Memory B cell (primary cell): Measurements from ENCODE around the gene FAM53B.

ENCODE experiments used
- ATAC-seq: fragments of 150-1000 bp; cut with Tn5 transposase; 2 replicates; pipeline ENCODE4 v1.10.0; 2021; ENCODE audit warnings: low read depth, mild to moderate bottlenecking, moderate library complexity
- DNase-seq, 2 donors: peaks; one replicate each; pipeline ENCODE4 v3.0.0; 2022; ENCODE audit warnings: low spot score in 2 of 2
- H3K27ac Mint-ChIP-seq: one replicate; pipeline ENCODE4 v1.8.0; 2022; ENCODE audit warnings: mild to moderate bottlenecking, moderate library complexity, mixed read lengths
- H3K27me3 Mint-ChIP-seq: one replicate; pipeline ENCODE4 v1.8.0; 2022; ENCODE audit warnings: mixed read lengths
- H3K36me3 Mint-ChIP-seq: one replicate; pipeline ENCODE4 v1.8.0; 2022; ENCODE audit warnings: mild to moderate bottlenecking, mixed read lengths
- H3K4me1 Mint-ChIP-seq: one replicate; pipeline ENCODE4 v1.8.0; 2022; ENCODE audit warnings: mixed read lengths
- H3K4me3 Mint-ChIP-seq: one replicate; pipeline ENCODE4 v1.8.0; 2022; ENCODE audit warnings: mild to moderate bottlenecking, moderate library complexity, mixed read lengths
- H3K9me3 Mint-ChIP-seq: one replicate; pipeline ENCODE4 v1.8.0; 2022; ENCODE audit warnings: mixed read lengths

Gene FAM53B

GRCh38 chr10:124650820-124651401, 93.3 kb downstream of the FAM53B start:
- peak overlapping the region; percentile 30 for H3K4me3 Mint-ChIP-seq
- ATAC-seq (peak; percentile 22), DNase-seq (no peak)

GRCh38 chr10:124650263-124650662, 93.9 kb downstream of the FAM53B start:
- DNase-seq (no peak), ATAC-seq (no peak)
- Mint-ChIP-seq H3K4me3 (peak overlapping the region; percentile 30), H3K4me1 (peaks cover 77% of the 10 kb centered on the region), H3K9me3 (no peaks in the 10 kb centered on the region), H3K36me3 (peaks cover 5% of the 10 kb centered on the region), H3K27ac (peak overlapping the region; percentile 96), H3K27me3 (no peaks in the 10 kb centered on the region)

More at GRCh38 chr10:124650820-124651401, 93.3 kb downstream of the FAM53B start:
- Mint-ChIP-seq H3K4me1 (peaks cover 80% of the 10 kb centered on the region), H3K36me3 (peaks cover 5% of the 10 kb centered on the region), H3K27ac (peak overlapping the region; percentile 96), H3K27me3 (no peaks in the 10 kb centered on the region), H3K9me3 (no peaks in the 10 kb centered on the region)

GRCh38 chr10:124649214-124649613, 95.0 kb downstream of the FAM53B start:
- Mint-ChIP-seq H3K9me3 (no peaks in the 10 kb centered on the region), H3K4me1 (peaks cover 80% of the 10 kb centered on the region), H3K27ac (peak overlapping the region; percentile 96), H3K27me3 (no peaks in the 10 kb centered on the region), H3K36me3 (peaks cover 5% of the 10 kb centered on the region), H3K4me3 (no peak overlapping the region)
- DNase-seq (no peak), ATAC-seq (no peak)

DNA sequence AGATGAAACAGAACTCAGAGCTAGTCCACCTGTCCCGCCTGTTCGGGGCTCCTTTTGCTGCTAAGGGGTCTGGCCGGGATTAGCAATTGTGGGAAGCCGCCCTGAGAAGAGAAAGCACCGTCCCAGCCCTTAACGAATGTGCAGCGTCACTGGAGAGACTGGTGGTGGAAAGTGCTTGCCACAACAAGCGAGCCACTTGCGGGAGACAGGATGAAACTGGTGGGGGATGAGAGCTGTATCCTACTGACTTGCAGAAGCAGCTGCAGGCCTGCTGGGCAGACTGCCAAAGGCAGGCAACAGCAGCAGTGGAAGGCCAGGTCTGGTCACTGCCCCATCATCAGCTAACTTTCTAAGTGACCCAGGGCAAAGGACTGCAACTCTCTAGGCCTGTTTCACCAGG, 95.4 kb downstream of the FAM53B start:
- no peaks in the 10 kb centered on the region for H3K27me3 Mint-ChIP-seq
- peaks cover 5% of the 10 kb centered on the region for H3K36me3 Mint-ChIP-seq
- H3K9me3 Mint-ChIP-seq: no peaks in the 10 kb centered on the region
- peak overlapping the region; percentile 21 for H3K4me3 Mint-ChIP-seq
- ATAC-seq: no peak
- H3K4me1 Mint-ChIP-seq: peaks cover 82% of the 10 kb centered on the region
- no peak for DNase-seq
- H3K27ac Mint-ChIP-seq: peak overlapping the region; percentile 96

DNA sequence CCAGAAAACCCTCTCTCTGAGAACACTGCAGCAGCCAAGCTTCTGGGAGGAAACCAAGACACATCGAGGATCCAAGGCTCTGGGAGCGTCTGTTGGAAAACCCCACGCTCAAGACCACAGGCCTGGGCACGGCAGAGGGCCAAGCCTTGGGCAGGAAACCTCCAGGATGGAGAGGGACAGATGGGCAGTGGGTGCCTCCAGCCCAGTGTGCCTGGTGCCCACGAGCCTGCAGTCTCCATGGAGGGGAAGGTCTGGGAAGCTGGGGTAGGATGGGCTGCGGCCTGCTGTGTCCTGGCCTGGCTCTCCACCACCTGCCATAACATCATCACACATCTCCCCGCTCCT, 96.1 kb downstream of the FAM53B start:
- Mint-ChIP-seq H3K9me3 (no peaks in the 10 kb centered on the region), H3K4me3 (peak overlapping the region; percentile 56), H3K27ac (peak overlapping the region; percentile 96), H3K4me1 (peaks cover 79% of the 10 kb centered on the region), H3K27me3 (no peaks in the 10 kb centered on the region), H3K36me3 (peaks cover 5% of the 10 kb centered on the region)
- DNase-seq (no peak), ATAC-seq (no peak)

DNA sequence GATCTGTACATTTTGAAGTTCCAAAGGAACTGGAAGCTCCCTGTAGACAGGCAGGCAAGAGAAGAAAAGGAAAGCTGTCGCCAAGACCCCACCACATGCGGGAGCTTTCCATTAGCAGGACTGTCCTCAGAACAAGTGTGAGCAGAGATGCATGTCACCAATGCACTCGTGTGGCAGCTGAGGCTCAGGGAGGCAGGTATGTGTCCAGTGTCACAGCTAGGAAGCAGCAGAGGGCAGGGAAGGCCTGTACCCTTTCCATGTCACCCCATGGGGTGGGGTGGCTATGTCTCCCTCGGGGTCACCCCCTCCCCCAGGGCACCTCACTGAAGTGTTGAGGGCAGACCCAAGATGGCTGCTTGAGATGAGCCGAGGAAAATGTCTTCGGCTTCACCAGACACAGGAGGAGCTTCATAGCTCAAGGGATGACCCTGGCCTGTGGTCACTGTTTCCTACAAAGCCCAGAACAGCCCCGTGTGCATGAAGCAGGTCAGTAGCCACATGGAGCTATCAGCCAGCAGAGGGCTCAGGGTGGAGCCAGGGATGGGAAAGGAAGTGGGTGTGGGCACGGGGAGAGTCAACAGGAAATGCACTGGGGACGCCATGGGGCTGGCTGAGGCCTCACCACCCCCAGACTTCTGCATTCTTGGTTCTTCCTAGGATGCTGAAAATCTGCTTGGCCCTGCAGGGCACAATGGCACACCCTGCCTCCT, 96.6 kb downstream of the FAM53B start:
- H3K27me3 Mint-ChIP-seq: no peaks in the 10 kb centered on the region
- H3K4me1 Mint-ChIP-seq: peaks cover 79% of the 10 kb centered on the region
- no peaks in the 10 kb centered on the region for H3K9me3 Mint-ChIP-seq
- peak overlapping the region; percentile 96 for H3K27ac Mint-ChIP-seq
- peak; percentile 82 for ATAC-seq
- peak; percentile 42 to 67 for DNase-seq
- peaks cover 9% of the 10 kb centered on the region for H3K36me3 Mint-ChIP-seq
- H3K4me3 Mint-ChIP-seq: peak overlapping the region; percentile 56

GRCh38 chr10:124646483-124647352, 97.5 kb downstream of the FAM53B start:
- DNase-seq (no peak), ATAC-seq (no peak)
- Mint-ChIP-seq H3K9me3 (no peaks in the 10 kb centered on the region), H3K4me1 (peaks cover 77% of the 10 kb centered on the region), H3K36me3 (peaks cover 9% of the 10 kb centered on the region), H3K27me3 (no peaks in the 10 kb centered on the region), H3K27ac (peak overlapping the region; percentile 96), H3K4me3 (peak overlapping the region; percentile 9)

DNA sequence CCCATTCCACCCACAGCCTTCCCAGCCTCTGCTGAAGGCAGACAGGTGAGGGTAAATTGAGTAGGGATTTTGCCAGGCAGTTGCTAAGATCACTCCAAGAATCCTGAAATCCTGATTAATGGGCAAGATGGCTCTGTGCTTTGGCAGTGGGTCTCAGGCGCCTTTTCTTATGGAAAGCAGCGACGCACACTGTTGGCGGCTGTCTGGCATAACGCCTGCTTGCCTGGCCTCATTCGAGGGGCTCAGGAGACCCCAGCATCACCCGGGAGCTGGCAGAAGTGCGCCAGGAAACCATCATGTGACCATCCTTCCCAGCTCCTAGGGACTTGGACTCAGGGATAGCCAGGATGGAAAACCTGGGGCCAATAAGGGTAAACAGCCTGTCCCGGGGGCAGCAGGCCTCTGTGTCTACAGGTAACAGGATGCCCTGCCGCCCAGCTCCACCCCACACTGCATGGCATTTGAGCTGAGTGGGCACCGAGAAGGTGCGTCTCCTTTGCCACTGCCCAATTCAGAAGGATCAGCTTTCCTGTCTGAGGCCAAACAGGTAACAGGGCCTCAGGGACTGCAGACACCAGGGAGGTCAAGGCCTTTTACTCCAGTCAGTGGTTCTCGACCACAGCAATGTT, 98.6 kb downstream of the FAM53B start:
- Mint-ChIP-seq H3K27me3 (no peaks in the 10 kb centered on the region), H3K4me1 (peaks cover 77% of the 10 kb centered on the region), H3K9me3 (no peaks in the 10 kb centered on the region), H3K36me3 (peaks cover 7% of the 10 kb centered on the region), H3K4me3 (no peak overlapping the region), H3K27ac (peak overlapping the region; percentile 96)
- no peak for DNase-seq
- ATAC-seq: no peak

DNA sequence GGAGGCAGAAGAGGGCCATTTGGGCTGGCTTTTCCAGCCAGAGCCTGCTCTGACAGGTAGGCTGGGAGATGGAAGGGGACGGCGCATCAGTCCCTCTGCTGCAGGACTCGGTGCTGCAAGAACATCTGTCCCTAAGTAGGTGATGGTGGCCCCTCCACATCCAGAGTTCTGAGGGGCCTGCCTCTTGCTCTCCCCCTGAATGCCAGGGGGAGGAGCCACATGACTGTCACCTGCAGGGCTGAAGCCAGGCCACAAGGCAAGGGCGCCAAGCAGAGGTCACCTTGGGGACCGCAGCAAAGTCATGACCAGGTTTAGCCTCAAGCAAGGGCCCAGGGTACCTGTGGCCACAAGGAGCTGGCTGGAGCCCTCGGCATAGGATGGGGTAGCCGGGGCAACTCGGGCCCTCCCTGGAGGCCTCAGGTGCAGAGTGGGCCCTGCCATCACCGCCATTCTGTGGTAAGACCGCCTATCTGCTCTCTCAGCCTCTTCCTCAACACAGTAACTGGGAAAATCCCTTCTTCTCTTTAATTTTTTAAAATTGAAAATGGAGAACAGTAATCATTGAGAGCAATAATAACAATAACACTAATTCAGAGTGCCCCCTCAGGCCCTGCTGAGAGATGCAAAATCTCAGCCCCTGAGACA, 99.3 kb downstream of the FAM53B start:
- ATAC-seq (peak; percentile 33), DNase-seq (no peak)
- Mint-ChIP-seq H3K4me3 (peak overlapping the region; percentile 11), H3K4me1 (peaks cover 74% of the 10 kb centered on the region), H3K27ac (peak overlapping the region; percentile 96), H3K27me3 (no peaks in the 10 kb centered on the region), H3K36me3 (peaks cover 7% of the 10 kb centered on the region), H3K9me3 (no peaks in the 10 kb centered on the region)

DNA sequence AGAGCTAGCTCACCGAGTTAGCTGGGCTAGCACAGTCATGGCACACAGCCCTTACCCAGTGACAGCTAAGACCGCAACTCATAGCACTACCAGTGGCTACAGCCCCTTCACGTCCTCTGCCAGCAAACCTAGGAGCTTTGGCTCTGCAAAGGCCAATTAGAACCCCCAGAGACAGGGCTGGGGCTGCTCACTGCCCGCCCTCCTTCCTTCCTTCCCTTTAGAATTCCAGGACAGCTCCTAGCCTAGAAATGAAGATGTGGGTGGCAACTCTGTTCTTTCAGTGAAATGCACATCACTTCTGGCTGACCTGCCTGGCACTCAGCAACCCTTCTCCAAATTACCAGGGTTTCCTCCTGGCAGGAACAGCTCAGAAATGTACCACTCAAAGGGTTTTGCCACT, 99.9 kb downstream of the FAM53B start:
- Mint-ChIP-seq H3K9me3 (no peaks in the 10 kb centered on the region), H3K27ac (peak overlapping the region; percentile 96), H3K36me3 (peaks cover 7% of the 10 kb centered on the region), H3K4me1 (peaks cover 69% of the 10 kb centered on the region), H3K4me3 (no peak overlapping the region), H3K27me3 (no peaks in the 10 kb centered on the region)
- DNase-seq: no peak
- no peak for ATAC-seq

- H3K4me1 Mint-ChIP-seq: peaks cover 67% of the 10 kb centered on the region
- peaks cover 7% of the 10 kb centered on the region for H3K36me3 Mint-ChIP-seq
- no peak for ATAC-seq
- H3K27ac Mint-ChIP-seq: peak overlapping the region; percentile 96
- DNase-seq: no peak
- H3K9me3 Mint-ChIP-seq: no peaks in the 10 kb centered on the region
- no peak overlapping the region for H3K4me3 Mint-ChIP-seq
- no peaks in the 10 kb centered on the region for H3K27me3 Mint-ChIP-seq
Measured at GRCh38 chr10:124643330-124644009, 100.7 kb downstream of the FAM53B start.

DNA sequence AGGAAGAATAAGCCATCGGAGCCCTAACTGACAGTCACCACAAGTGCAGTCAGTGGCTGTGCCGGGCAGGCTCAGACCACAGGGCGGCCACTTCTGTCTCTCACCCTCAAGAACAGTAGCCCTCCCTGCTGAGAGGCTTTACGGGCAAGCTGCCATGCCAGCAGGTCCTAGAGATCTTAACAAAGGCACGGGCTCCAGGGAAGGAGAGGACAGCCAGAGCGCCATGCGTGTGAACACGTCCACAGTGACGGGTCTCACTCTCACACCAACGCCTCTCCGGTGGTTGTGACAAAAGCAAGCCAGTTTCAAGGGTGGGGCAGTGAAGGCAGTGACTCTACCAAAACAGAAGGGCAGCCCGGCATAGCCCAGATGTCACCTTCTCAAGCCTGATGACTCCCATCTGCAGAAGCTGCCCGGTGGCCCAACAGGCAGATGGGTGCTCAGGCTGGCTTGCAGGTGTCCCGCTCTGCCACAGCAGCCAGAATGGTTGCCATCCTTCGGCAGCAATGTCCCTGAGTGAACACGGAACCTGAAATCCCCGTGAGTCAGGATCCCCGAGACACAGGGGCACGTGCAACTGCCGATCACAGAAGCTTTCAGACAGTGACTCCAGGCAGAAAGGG, 102.0 kb downstream of the FAM53B start:
- H3K36me3 Mint-ChIP-seq: peaks cover 7% of the 10 kb centered on the region
- H3K4me1 Mint-ChIP-seq: peaks cover 66% of the 10 kb centered on the region
- H3K27ac Mint-ChIP-seq: peak overlapping the region; percentile 96
- H3K9me3 Mint-ChIP-seq: no peaks in the 10 kb centered on the region
- ATAC-seq (no peak), DNase-seq (no peak)
- H3K27me3 Mint-ChIP-seq: no peaks in the 10 kb centered on the region
- peak overlapping the region; percentile 77 for H3K4me3 Mint-ChIP-seq
